Measurements from ENCODE around the gene OR5C1. TPM values are rescaled to one million over a fixed set of nuclear protein-coding genes. Genes with fewer than 3 reads are reported as not detected.

OR5C1 gene
- total RNA-seq, 1 donor from 2014 or later: not detected

DNA sequence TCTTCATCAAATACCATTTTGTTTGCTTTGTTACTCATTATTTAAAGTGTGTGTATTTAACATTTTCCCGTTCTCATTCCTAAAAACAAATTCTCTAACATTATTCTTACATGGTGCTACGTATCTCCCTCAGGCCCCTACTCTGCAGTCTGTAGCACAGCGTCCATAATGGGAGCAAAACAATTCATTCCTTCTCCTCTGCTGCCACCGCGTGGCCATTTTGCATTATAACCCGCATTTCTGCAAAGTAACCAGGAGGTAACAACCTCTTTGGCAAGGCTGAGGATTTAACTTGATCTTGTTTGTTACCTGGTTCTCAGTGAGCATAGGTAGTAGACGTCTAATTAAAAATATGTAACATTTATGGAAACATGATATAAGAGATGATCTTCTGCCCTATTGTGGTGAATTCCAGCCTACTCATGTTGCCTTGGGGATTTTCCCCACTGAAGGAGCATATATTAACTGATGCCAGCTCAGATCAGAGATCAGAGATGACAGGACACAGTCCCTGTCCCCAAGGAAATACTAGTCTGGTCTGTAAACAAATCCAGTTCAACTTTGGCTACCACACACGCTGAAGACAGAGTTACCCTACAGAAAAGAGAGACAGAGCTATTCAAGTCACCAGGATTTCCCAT, 21.7 kb downstream of the OR5C1 start:
- H3K4me3 Mint-ChIP-seq (ENCODE audit: unreplicated experiment): no peak overlapping the region
- peaks cover 16% of the 10 kb centered on the region for H3K4me1 Mint-ChIP-seq (ENCODE audit: unreplicated experiment)
- H3K27ac Mint-ChIP-seq (ENCODE audit: unreplicated experiment): no peak overlapping the region
- H3K36me3 Mint-ChIP-seq (ENCODE audit: low read depth, unreplicated experiment): peaks cover 8% of the 10 kb centered on the region
- H3K9me3 Mint-ChIP-seq (ENCODE audit: unreplicated experiment): no peaks in the 10 kb centered on the region
- TF ChIP-seq, protein P1, sequence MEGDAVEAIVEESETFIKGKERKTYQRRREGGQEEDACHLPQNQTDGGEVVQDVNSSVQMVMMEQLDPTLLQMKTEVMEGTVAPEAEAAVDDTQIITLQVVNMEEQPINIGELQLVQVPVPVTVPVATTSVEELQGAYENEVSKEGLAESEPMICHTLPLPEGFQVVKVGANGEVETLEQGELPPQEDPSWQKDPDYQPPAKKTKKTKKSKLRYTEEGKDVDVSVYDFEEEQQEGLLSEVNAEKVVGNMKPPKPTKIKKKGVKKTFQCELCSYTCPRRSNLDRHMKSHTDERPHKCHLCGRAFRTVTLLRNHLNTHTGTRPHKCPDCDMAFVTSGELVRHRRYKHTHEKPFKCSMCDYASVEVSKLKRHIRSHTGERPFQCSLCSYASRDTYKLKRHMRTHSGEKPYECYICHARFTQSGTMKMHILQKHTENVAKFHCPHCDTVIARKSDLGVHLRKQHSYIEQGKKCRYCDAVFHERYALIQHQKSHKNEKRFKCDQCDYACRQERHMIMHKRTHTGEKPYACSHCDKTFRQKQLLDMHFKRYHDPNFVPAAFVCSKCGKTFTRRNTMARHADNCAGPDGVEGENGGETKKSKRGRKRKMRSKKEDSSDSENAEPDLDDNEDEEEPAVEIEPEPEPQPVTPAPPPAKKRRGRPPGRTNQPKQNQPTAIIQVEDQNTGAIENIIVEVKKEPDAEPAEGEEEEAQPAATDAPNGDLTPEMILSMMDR (IDR thresholded peaks at IDR 0.05; ENCODE audit: unreplicated experiment): peak; percentile 86
- peaks cover 11% of the 10 kb centered on the region for H3K27me3 Mint-ChIP-seq (ENCODE audit: unreplicated experiment)
- DNase-seq (ENCODE audit: low spot score): peak; percentile 71

DNA sequence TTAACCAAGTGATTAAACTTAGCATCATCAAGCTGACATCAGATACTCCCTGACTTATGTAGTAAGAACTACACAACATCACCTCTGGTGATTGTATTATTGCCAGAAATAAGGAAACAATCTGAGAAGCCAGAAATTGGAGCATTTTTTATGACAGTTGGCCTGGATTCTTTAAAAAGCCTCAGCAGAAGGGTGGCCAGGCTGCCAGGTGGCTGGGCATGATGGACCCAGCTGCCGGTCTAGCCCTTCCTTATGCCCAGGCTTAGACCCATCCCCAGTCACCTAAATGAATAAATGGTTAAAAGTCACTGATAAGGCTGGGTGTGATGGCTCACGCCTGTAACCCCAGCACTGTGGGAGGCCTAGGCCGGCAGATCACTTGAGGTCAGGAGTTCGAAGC, 24.0 kb downstream of the OR5C1 start:
- TF ChIP-seq, protein P1 (IDR thresholded peaks at IDR 0.05; ENCODE audit: unreplicated experiment): no peak
- Mint-ChIP-seq H3K27me3 (ENCODE audit: unreplicated experiment) (peaks cover 13% of the 10 kb centered on the region), H3K27ac (ENCODE audit: unreplicated experiment) (no peak overlapping the region), H3K4me1 (ENCODE audit: unreplicated experiment) (peaks cover 31% of the 10 kb centered on the region), H3K4me3 (ENCODE audit: unreplicated experiment) (no peak overlapping the region), H3K36me3 (ENCODE audit: low read depth, unreplicated experiment) (no peaks in the 10 kb centered on the region), H3K9me3 (ENCODE audit: unreplicated experiment) (no peaks in the 10 kb centered on the region)
- no peak for DNase-seq (ENCODE audit: low spot score)

DNA sequence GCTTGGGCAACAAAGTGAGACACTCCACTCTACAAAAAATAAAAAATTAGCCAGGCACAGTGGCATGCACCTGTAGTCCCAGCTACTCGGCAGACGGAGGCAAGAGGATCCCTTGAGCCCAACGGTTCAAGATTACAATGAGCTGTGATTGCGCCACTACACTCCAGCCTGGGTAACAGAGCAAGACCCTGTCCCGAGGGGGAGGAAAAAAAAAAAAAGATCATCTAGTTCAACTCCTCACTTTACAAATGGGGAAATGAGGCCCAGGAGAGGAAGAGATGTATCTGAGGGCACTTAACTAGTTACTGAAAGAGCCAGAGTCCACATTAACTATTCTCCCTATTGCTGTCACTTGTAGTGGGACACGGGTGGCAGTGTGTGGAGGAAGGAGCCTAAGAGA, 25.8 kb downstream of the OR5C1 start:
- H3K4me1 Mint-ChIP-seq (ENCODE audit: unreplicated experiment): peaks cover 32% of the 10 kb centered on the region
- DNase-seq (ENCODE audit: low spot score): no peak
- no peaks in the 10 kb centered on the region for H3K9me3 Mint-ChIP-seq (ENCODE audit: unreplicated experiment)
- no peak overlapping the region for H3K4me3 Mint-ChIP-seq (ENCODE audit: unreplicated experiment)
- H3K27me3 Mint-ChIP-seq (ENCODE audit: unreplicated experiment): peaks cover 9% of the 10 kb centered on the region
- H3K27ac Mint-ChIP-seq (ENCODE audit: unreplicated experiment): no peak overlapping the region
- TF ChIP-seq, protein P1 (IDR thresholded peaks at IDR 0.05; ENCODE audit: unreplicated experiment): no peak
- no peaks in the 10 kb centered on the region for H3K36me3 Mint-ChIP-seq (ENCODE audit: low read depth, unreplicated experiment)

DNA sequence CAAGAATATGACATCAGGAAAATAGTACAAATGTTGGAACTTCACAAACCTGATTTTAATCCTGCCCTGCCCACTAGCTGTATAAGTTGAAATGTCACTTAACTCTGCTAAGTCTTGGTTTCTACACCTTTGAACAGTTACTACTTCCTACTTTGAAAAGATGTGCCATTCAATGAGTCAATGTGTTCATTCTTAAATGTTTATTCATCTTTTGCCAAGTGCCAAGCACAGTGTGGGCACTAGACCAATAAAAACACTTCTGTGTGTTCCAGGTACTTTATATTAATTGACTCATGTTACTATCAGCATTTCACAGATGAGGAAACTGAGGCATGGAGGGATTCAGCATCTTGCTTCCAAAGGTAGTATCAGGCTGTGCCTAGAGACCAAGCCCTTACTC, 26.8 kb downstream of the OR5C1 start:
- H3K9me3 Mint-ChIP-seq (ENCODE audit: unreplicated experiment): no peaks in the 10 kb centered on the region
- H3K4me3 Mint-ChIP-seq (ENCODE audit: unreplicated experiment): no peak overlapping the region
- TF ChIP-seq, protein P1 (IDR thresholded peaks at IDR 0.05; ENCODE audit: unreplicated experiment): no peak
- peak overlapping the region; percentile 91 for H3K27ac Mint-ChIP-seq (ENCODE audit: unreplicated experiment)
- DNase-seq (ENCODE audit: low spot score): no peak
- H3K36me3 Mint-ChIP-seq (ENCODE audit: low read depth, unreplicated experiment): no peaks in the 10 kb centered on the region
- peaks cover 6% of the 10 kb centered on the region for H3K27me3 Mint-ChIP-seq (ENCODE audit: unreplicated experiment)
- H3K4me1 Mint-ChIP-seq (ENCODE audit: unreplicated experiment): peaks cover 37% of the 10 kb centered on the region

DNA sequence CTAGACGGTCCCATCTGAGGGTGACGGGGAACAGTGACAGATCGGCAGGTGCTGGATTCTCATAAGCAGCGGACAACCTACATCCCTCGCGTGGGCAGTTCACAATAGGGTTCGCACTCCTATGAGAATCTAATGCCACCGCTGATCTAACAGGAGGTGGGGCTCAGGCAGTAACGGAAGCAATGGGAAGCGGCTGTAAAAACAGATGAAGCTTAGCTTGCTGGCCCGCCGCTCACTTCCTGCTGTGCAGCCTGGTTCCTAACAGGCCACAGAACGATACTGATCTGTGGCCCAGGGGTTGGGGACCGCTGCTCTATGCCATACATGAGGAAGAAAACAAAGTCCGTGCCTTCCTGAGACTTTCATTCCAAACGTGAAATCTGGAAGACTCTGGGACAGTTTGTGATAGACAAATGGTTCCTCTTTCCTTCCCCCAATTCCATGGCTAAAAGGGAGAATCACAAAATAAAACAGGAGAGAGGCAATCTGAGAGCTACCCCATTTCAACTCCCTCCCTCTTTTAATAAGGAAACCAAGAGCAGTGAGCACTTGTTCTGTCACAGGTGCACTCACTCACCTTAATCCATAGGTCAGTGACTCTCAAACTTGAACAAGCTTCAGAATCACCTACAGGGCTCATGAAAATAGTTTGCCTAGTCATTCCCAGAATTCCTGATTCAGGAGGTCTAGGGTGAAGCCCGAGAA, 27.6 kb downstream of the OR5C1 start:
- peaks cover 4% of the 10 kb centered on the region for H3K36me3 Mint-ChIP-seq (ENCODE audit: low read depth, unreplicated experiment)
- no peaks in the 10 kb centered on the region for H3K9me3 Mint-ChIP-seq (ENCODE audit: unreplicated experiment)
- peak overlapping the region; percentile 91 for H3K27ac Mint-ChIP-seq (ENCODE audit: unreplicated experiment)
- peaks cover 40% of the 10 kb centered on the region for H3K4me1 Mint-ChIP-seq (ENCODE audit: unreplicated experiment)
- DNase-seq (ENCODE audit: low spot score): peak; percentile 72
- no peak overlapping the region for H3K4me3 Mint-ChIP-seq (ENCODE audit: unreplicated experiment)
- TF ChIP-seq, protein P1 (IDR thresholded peaks at IDR 0.05; ENCODE audit: unreplicated experiment): no peak
- H3K27me3 Mint-ChIP-seq (ENCODE audit: unreplicated experiment): peaks cover 6% of the 10 kb centered on the region

All from endothelial cell (in vitro differentiated cells).